Mucosa of rectum (tissue), 2 donors: ENCODE measurements around the gene IGF2R.

Source experiments
- H3K27ac ChIP-seq, 2 donors: one replicate each; pipeline ENCODE4 v1.7.0; 2013; ENCODE audit warnings: inconsistent platforms in 2 of 2, low read depth in 2 of 2, low read length in 2 of 2
- H3K27me3 ChIP-seq, 2 donors: one replicate each; pipeline ENCODE4 v1.7.0; 2013; ENCODE audit warnings: low read length in 2 of 2; ENCODE audit not compliant: control insufficient read depth in 2 of 2, insufficient read depth in 2 of 2
- H3K36me3 ChIP-seq, 2 donors: one replicate each; pipeline ENCODE4 v1.7.0; 2013; ENCODE audit warnings: low read length in 2 of 2; ENCODE audit not compliant: control insufficient read depth in 2 of 2, insufficient read depth in 2 of 2
- H3K4me1 ChIP-seq, 2 donors: one replicate each; pipeline ENCODE4 v1.7.0; 2013; ENCODE audit warnings: low read length in 2 of 2, mild to moderate bottlenecking in 1 of 2; ENCODE audit not compliant: control insufficient read depth in 2 of 2, insufficient read depth in 2 of 2
- H3K4me3 ChIP-seq, 2 donors: one replicate each; pipeline ENCODE4 v1.7.0; 2013; ENCODE audit warnings: low read length in 2 of 2
- H3K9ac ChIP-seq, 2 donors: one replicate each; pipeline ENCODE4 v1.7.0; 2013; ENCODE audit warnings: low read length in 2 of 2, low read depth in 1 of 2, mild to moderate bottlenecking in 1 of 2
- H3K9me3 ChIP-seq, 2 donors: one replicate each; pipeline ENCODE4 v1.7.0; 2013; ENCODE audit warnings: low read length in 2 of 2; ENCODE audit not compliant: control insufficient read depth in 2 of 2
- donor health status: healthy.
- donor health status: Normal muscosa, but diverticular disease.

The IGF2R gene

GRCh38 chr6:160005211-160005610 lies 36.3 kb downstream of the IGF2R start:
- H3K4me1 ChIP-seq, result no peaks in the 10 kb centered on the region
- no peaks in the 10 kb centered on the region for H3K9me3 ChIP-seq
- no peak overlapping the region for H3K9ac ChIP-seq
- H3K27me3 ChIP-seq, result no peaks in the 10 kb centered on the region
- no peak overlapping the region for H3K27ac ChIP-seq
- H3K4me3 ChIP-seq, result no peak overlapping the region
- H3K36me3 ChIP-seq, result peaks cover 3 to 5% of the 10 kb centered on the region in 2 donors

GRCh38 chr6:160005861-160006540 lies 37.1 kb downstream of the IGF2R start:
- peaks cover 4 to 9% of the 10 kb centered on the region in 2 donors for H3K36me3 ChIP-seq
- H3K4me3 ChIP-seq, result no peak overlapping the region
- no peak overlapping the region for H3K9ac ChIP-seq
- no peak overlapping the region for H3K27ac ChIP-seq
- no peaks in the 10 kb centered on the region for H3K4me1 ChIP-seq
- H3K9me3 ChIP-seq, result no peaks in the 10 kb centered on the region
- no peaks in the 10 kb centered on the region for H3K27me3 ChIP-seq

- no peak overlapping the region for H3K9ac ChIP-seq
- no peaks in the 10 kb centered on the region for H3K9me3 ChIP-seq
- no peak overlapping the region for H3K4me3 ChIP-seq
- no peaks in the 10 kb centered on the region for H3K4me1 ChIP-seq
- H3K27ac ChIP-seq, result no peak overlapping the region
- H3K27me3 ChIP-seq, result no peaks in the 10 kb centered on the region
- peaks cover 8 to 14% of the 10 kb centered on the region in 2 donors for H3K36me3 ChIP-seq
Observed at GRCh38 chr6:160007145-160007544, 38.3 kb downstream of the IGF2R start.

GRCh38 chr6:160007611-160008010 lies 38.7 kb downstream of the IGF2R start:
- H3K4me3 ChIP-seq, result no peak overlapping the region
- H3K27ac ChIP-seq, result no peak overlapping the region
- no peak overlapping the region for H3K9ac ChIP-seq
- no peaks in the 10 kb centered on the region for H3K9me3 ChIP-seq
- no peaks in the 10 kb centered on the region for H3K4me1 ChIP-seq
- no peaks in the 10 kb centered on the region for H3K27me3 ChIP-seq
- peaks cover 11 to 17% of the 10 kb centered on the region in 2 donors for H3K36me3 ChIP-seq

- Histone ChIP-seq H3K9ac (no peak overlapping the region), H3K27me3 (no peaks in the 10 kb centered on the region), H3K9me3 (no peaks in the 10 kb centered on the region), H3K4me1 (peaks cover 6 to 8% of the 10 kb centered on the region in 2 donors), H3K36me3 (peaks cover 11 to 17% of the 10 kb centered on the region in 2 donors), H3K27ac (no peak overlapping the region), H3K4me3 (no peak overlapping the region)
Observed at GRCh38 chr6:160010067-160010466, 41.2 kb downstream of the IGF2R start.

GRCh38 chr6:160013987-160014868 lies 45.3 kb downstream of the IGF2R start:
- Histone ChIP-seq H3K9me3 (no peaks in the 10 kb centered on the region), H3K36me3 (peaks cover 22 to 23% of the 10 kb centered on the region in 2 donors), H3K4me1 (peaks cover 6 to 8% of the 10 kb centered on the region in 2 donors), H3K4me3 (peak overlapping the region in 1 of 2 donors; percentile 28), H3K27ac (no peak overlapping the region), H3K9ac (no peak overlapping the region), H3K27me3 (no peaks in the 10 kb centered on the region)

- Histone ChIP-seq H3K4me1 (peaks cover 6 to 8% of the 10 kb centered on the region in 2 donors), H3K4me3 (no peak overlapping the region), H3K27ac (no peak overlapping the region), H3K36me3 (peaks cover 22 to 23% of the 10 kb centered on the region in 2 donors), H3K9ac (no peak overlapping the region), H3K27me3 (no peaks in the 10 kb centered on the region), H3K9me3 (no peaks in the 10 kb centered on the region)
Observed at GRCh38 chr6:160014869-160015182, 45.9 kb downstream of the IGF2R start.

- no peaks in the 10 kb centered on the region for H3K27me3 ChIP-seq
- no peak overlapping the region for H3K9ac ChIP-seq
- H3K9me3 ChIP-seq, result no peaks in the 10 kb centered on the region
- peaks cover 16 to 18% of the 10 kb centered on the region in 2 donors for H3K36me3 ChIP-seq
- H3K27ac ChIP-seq, result peak overlapping the region in 1 of 2 donors; percentile 3
- H3K4me1 ChIP-seq, result peaks cover 6 to 8% of the 10 kb centered on the region in 2 donors
- no peak overlapping the region for H3K4me3 ChIP-seq
Observed at GRCh38 chr6:160015778-160016684, 47.1 kb downstream of the IGF2R start.

GRCh38 chr6:160022101-160022500 lies 53.2 kb downstream of the IGF2R start:
- no peaks in the 10 kb centered on the region for H3K27me3 ChIP-seq
- peaks cover 27 to 29% of the 10 kb centered on the region in 2 donors for H3K36me3 ChIP-seq
- no peak overlapping the region for H3K9ac ChIP-seq
- H3K4me3 ChIP-seq, result no peak overlapping the region
- H3K4me1 ChIP-seq, result no peaks in the 10 kb centered on the region
- no peak overlapping the region for H3K27ac ChIP-seq
- H3K9me3 ChIP-seq, result no peaks in the 10 kb centered on the region
